ENCODE data around the gene ESYT3.
"Not testable (repeated sequence)": the region's sequence is repeated elsewhere in the genome, so short reads cannot be mapped to it uniquely, and the experiment has no call there.

Gene ESYT3

GRCh38 chr3:138443521-138444503, 9.4 kb downstream of the ESYT3 start:
- no peak for DNase-seq

- DNase-seq = no peak
These were observed 10.8 kb downstream of the ESYT3 start for GRCh38 chr3:138445236-138445635.

DNA sequence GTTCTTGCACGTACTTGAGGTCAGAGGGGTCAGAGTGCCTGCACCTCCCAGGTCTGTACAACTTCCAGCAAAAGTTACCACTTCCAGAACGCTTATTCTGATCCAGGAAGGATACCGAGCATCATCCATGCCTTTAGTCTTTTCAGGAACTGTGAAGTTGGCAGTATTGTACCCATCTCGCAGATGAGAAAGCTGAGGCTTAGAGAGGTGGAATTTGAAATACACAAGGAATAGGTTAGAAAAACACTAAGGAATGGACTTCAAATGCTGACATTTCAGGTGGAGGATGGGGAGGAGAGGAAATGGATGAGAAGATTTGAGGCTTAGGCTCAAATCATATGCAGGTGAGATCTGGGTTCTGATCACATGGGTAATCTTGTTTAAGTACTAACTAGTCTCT, 11.2 kb downstream of the ESYT3 start:
- DNase-seq = no peak

GRCh38 chr3:138448631-138449030, 14.2 kb downstream of the ESYT3 start:
- DNase-seq = no peak

DNA sequence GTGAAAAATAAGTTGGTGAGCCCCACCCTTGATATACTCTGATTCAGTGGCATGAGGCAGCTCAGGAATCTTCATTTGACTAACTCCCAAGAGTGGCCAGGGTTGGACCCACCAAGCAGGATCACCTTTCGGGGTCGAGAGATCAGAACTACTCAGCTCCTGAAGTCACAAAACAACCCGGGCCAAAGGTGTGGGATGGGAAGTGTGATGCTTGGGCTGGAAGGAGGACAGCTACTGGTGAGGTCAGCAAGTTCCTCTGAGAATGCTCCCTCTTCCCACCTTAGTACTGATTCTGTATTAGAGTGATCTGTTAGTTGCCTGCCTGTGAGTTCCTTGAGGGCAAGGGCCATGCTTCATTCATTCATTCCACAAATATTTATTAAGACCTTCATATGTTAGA, 15.1 kb downstream of the ESYT3 start:
- no peak for DNase-seq

DNA sequence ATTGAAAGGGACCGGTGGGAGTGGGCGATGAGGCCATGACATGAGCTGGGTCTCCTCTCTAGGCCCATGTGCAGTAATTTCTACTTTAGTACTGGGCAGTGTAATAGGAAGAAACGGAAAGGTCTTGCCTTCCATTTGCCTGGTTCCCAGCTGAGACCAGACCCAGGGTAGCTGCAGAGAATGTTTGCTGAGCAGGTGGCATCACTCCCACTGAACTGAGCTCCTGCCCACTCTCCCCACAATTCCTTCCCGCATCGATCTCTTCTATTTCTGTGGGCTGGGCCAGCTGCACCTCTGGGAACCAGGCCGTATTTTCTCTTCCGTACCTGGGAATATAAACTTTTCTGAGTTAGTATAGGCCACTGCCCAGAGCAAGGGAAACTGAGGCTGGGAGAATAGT, 15.8 kb downstream of the ESYT3 start:
- DNase-seq = no peak

- DNase-seq = no peak
These were observed 16.4 kb downstream of the ESYT3 start for GRCh38 chr3:138450704-138451424.

GRCh38 chr3:138451595-138452162, 17.3 kb downstream of the ESYT3 start:
- peak; percentile 9 for DNase-seq

- no peak for DNase-seq
These were observed 18.0 kb downstream of the ESYT3 start for GRCh38 chr3:138452436-138452835.

DNA sequence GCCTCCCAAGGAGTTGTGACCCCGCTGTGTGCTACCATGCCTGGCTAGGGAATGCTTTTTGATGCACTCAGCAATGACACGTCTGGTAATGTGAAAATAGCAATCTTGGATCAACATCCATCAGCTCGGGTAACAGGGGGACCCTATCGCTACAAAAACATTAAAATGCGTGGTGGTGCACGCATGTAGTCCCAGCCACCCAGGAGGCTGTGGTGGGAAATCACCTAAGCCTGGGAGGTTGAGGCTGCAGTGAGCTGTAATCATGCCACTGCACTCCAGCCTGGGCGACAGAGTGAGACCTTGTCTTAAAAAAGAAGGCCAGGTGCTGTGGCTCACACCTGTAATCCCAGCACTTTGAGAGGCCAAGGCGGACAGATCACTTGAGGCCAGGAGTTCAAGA, 19.5 kb downstream of the ESYT3 start:
- DNase-seq = not testable (repeated sequence)

- no peak for DNase-seq
These were observed 21.6 kb downstream of the ESYT3 start for GRCh38 chr3:138455801-138456716.

- DNase-seq = no peak
These were observed 22.8 kb downstream of the ESYT3 start for GRCh38 chr3:138456961-138457862.

DNA sequence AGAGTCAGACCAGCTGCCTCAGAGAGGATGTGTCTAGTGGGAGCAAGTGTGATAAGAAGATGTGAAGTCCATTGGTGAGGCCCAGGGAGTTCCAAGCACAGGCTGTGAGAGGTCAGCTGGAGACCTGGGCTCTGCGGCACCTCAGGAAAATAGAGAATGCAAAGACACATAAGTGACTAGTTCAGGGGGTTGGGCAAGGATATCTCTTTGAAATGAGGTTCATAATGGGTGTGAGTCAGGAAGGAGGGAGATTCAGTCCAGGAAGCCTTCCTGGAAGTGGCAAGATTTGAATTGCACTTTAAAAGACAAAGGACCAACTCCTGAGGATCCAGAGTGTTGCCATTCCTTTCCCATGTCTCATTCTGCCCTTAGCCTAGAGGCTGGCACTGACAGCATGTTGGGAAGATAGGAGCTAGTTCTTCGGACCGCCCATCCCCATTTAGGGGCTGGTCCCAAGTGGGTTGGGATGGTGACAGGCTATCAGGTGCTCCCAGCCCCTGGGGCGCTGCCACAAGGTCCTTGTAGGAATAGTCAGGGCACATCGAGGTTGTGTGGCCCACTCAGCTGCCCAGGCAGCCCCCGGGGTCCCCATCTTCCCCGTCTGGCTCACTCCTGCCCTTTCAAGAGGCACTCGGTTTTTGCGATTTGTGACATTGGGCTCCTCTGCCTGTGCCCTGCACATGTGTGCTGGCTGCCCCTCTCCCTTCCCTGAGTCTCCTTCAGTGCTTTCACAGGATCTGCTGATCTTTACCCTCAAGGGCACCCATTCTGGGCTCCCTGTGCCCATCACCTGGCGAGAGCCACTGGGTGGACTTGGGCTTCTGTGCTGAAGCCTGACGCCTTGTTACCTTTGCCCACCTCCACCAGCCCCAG, 23.7 kb downstream of the ESYT3 start:
- DNase-seq = no peak

GRCh38 chr3:138458774-138459499, 24.5 kb downstream of the ESYT3 start:
- DNase-seq = no peak

DNA sequence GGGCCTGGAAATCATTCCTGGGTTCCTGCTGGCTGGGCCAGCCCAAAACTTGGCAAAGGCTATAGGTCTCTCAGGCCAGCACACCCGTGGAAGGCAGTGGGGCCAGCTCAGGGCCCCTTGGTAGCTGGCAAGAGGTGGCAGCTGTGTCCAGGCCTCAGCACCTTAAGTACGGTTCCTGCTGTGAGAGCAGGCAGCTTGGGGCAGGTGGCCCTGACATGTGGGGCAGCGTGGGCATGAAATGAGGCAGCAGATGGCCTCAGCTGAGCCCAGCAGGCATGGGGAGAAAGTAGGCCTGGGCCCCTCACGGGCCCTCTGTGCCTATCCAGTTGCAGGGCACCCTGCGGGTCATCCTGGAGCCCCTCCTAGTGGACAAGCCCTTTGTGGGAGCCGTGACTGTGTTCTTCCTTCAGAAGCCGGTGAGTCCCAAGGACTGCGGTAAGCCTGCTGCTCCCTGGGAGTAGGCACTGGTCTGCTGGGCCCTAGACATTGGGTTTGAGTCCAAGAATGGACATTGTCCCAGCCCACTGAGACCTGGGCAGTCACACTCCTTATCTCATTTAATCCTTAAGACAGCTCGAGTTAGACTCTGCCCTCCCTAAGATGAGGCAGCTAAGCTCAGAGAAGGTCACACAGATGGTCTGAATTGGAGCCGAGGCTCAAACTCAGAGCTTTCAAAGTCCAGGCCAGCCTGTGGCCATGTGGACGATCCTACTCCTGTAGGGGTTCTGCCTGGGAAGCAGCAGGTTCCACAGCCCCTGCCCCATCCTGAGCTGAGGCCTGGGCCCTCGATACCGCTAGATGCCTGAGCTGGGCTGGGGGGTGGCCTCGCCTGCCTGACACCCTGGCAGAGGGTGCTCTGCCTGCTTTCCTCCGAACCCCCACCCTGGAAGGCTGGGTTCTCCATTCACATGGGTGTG, 25.5 kb downstream of the ESYT3 start:
- DNase-seq = no peak

DNA sequence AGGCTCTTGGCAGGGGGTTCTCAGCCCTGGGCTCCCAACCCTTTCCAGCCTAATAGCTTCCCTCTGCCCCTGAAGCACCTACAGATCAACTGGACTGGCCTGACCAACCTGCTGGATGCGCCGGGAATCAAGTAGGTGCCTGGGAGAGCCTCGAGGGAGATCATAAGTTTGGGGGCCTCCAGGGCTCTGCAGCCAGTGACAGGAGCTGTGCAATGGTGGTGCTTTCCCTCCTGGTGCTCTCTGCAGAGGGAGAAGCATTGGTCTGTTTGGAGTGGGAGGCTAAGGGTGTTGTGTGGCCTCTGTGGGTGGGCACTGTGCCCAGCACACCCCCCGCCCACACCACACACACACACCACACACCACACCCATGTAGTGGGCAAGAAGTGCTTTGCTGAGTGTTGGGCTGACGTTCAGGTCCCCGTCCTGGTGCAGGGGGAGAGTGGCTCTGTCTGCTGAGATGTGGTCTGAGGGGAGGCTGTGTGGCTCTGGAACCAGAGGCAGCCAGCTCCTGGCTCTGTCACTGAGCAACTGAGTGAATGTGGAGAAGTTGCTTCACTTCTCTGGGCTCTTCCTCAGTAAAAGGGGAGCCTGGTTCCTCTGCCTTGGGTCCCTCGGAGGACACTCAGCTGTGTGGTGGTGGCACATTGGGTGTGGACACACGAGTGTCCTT, 26.3 kb downstream of the ESYT3 start:
- no peak for DNase-seq

- DNase-seq = no peak
These were observed 26.8 kb downstream of the ESYT3 start for GRCh38 chr3:138461246-138461645.

DNA sequence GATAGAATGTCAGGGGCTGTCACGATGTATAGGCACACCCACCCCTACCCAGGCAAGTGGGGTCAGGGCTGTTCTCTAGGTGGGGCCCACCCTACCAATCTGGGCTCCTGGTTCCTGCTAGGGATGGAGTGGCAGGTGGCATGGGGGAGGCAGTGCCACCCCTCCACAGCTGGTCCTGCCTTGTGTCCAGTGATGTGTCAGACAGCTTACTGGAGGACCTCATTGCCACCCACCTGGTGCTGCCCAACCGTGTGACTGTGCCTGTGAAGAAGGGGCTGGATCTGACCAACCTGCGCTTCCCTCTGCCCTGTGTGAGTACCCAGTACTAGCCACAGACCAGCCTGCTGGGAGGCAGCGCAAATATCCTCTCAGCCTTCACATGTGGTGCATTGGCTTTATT, 27.5 kb downstream of the ESYT3 start:
- DNase-seq = no peak
